GM18951 (cell line): ENCODE measurements around the gene DNAJC2.
A peak's percentile ranks its signal among the peaks of the same experiment; 100 is the strongest.
"Not testable (repeated sequence)": the region's sequence is repeated elsewhere in the genome, so short reads cannot be mapped to it uniquely, and the experiment has no call there.

Source experiments
- POLR2A ChIP-seq: IDR thresholded peaks from 4 replicates; pipeline ENCODE4 v1.6.1; 2011; ENCODE audit warnings: mild to moderate bottlenecking; ENCODE audit not compliant: insufficient read length, insufficient read depth; ENCODE audit errors: extremely low read depth
- in situ Hi-C: fragments of 300-500 bp; cut with MboI; formaldehyde crosslinking; loops from one replicate; pipeline ENCODE4 v1.12.0; 2022; ENCODE audit warnings: low sequenced_read_pairs, mixed read lengths, inconsistent platforms; ENCODE audit not compliant: unreplicated experiment

The DNAJC2 gene

DNA sequence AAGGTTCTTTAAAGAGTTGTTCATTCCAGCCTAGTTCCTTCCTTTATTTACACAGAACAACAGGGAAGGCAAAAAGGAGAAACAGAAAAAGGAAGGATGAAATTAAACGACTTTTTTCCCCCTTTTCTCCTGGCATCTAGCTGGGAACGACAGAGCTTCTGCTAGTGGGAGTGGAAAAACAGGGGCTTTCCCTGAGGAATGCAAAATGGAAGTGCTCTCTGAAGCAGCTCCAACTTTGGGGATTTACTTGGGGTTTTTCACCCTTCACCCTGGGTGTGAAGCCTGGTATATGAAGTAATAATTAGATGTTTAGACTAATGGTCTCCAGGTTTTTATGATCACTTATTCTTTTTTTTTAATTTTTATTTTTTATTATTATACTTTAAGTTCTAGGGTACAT is 43.1 kb downstream of the DNAJC2 start:
- TF ChIP-seq POLR2A, result no peak
- in situ Hi-C loops, result no loop called here

DNA sequence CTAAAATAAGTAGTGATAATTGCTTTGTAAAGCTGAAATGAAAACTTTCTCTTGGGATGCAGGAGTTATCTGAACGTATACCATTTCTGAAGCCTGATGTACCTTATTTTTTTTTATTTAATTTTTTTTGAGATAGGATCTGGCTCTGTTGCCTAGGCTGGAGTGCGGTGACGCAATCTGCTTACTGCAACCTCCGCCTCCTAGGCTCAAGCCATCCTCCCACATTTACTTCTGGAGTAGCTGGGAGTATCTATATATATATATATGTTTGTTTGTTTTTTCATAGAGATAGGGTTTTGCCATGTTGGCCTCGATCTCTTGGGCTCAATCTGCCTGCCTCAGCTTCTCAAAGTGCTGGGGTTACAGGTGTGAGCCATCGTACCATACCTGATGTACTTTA is 44.9 kb downstream of the DNAJC2 start:
- TF ChIP-seq POLR2A, result no peak
- in situ Hi-C loops, result no loop called here

DNA sequence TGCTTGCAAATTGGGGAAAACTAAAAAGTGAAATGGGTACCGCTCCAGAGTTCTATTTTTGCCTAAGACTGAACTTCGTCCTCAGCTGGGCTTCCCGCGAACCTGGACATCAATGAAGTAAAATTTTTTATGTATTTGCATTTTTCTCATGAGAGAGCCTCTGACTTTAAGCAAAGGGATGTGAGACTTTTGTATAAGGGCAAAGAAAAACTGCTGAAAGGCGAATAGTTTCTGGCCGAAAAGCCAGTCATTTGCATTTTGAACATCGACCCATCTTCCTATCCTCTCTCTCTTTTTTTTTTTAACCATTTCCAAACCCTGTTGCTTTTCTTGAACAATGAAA is 46.8 kb downstream of the DNAJC2 start:
- in situ Hi-C loops, result no loop called here

DNA sequence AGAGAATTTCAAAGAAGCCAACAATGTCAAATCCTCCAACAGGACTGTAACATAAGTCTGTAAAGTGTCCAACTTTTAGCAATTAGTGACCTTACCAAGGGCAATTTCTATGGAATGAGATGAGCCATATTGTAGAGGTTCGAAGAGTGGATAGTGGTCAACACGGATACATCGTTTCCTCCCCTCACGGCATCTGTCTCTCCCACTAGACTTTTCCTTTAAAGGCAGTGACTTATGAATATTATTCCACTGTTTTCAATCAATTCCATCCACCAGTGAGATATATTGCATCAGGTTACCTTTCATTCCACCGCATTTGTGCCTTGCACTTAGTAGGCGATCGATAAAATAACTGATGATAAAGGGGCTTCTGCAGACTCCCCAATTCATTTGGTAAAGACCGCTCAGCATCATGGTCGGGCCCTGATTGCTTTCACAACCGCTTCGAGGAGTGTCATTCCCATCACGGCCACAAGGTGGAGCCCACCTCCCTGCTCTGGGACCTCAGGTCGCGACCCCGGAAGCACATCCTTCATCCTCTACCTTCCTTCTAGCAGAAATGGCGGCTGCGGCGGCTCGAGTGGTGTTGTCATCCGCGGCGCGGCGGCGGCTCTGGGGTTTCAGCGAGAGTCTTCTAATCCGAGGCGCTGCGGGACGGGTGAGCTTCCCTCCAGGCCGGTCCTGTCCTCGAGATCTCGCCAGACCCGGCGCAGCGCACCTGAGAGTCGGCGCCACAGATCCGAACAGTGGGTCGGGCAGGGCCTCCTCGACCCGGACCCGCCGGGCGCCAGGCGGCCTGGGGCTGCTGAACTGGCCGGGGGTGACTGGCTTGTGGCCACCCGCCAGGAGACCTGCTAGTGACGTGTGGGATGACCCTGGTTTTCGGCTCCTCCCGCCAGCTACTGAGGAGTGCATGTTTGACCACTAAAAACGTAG is 47.4 kb downstream of the DNAJC2 start, which contains the start of gene PMPCB:
Gene PMPCB, plus strand, starts transcription at position 535 of the 936 bp plus-strand sequence. Its CDS starts 25 bp downstream, at position 560.
- TF ChIP-seq POLR2A, result peak; percentile 83
- in situ Hi-C loops, result no loop called here

More for the DNA sequence above, 46.8 kb downstream of the DNAJC2 start:
- no peak for TF ChIP-seq POLR2A

DNA sequence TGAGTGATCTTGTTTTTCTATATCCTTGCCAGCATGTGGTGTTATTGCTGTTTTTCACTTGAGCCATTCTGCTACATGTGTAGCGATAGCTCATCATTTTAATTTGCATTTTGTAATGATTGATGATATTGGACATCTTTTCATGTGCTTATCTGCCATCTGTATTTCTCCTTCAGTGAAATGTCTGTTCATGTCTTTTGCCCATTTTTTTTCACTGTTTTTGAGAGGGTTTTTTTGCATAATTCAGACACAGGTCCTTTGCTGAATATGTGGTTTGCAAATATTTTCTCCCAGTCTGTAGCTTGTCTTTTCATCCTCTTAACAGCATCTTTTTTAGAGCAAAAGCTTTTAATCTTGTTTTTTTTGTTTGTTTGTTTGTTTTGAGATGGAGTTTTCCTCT is 51.0 kb downstream of the DNAJC2 start:
- TF ChIP-seq POLR2A, result no peak
- in situ Hi-C loops, result no loop called here

- no peak for TF ChIP-seq POLR2A
- in situ Hi-C loops, result no loop called here
Observed at GRCh38 chr7:103292122-103292521, 52.4 kb downstream of the DNAJC2 start.

DNA sequence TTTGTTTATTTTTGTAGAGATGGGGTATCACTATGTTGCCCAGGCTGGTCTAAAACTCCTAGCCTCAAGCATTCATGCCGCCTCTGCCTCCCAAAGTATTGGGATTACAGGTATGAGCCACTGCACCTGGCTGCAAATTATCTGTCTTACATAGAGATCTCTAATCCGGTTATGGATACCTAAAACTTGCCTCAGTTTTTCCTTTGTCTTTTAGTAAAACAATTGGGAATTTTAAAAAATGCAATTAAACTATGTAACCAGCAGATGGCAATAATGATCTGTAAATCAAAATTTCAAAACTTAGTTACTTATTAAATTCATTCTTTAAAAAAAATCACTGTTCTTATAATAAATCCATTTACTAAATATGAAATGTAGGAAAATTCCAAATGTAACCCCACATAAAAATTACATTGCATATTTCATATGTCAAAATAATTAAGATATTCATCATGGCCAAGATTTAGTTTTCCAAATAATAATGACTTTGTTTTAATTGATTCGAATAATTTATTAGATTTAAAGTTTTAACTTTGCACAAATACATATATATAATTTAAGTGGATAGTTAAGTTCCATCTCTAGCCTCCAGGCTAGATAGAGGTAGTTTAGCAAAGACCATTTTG is 61.7 kb downstream of the DNAJC2 start:
- in situ Hi-C loops, result not testable (repeated sequence)

DNA sequence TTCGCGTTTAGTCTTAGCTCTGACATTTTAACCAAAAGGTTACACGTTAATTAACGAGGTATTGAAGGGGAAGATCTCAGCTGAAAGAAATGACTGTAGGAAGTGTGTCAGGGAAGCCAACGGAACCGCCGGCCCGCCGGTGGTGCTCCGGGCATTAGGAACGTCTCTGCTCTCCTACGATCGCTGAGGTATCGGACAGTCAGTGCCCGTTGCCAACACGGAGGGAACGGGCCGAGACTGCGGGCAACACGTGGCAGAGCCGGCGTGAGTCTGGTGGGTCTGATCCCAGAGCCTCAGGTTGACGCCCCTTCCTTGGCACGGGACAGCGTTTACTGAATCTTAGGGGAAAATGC is 63.8 kb downstream of the DNAJC2 start:
- in situ Hi-C loops, result not testable (repeated sequence)

GRCh38 chr7:103279963-103280802 is 64.4 kb downstream of the DNAJC2 start:
- peak; percentile 56 for TF ChIP-seq POLR2A

DNA sequence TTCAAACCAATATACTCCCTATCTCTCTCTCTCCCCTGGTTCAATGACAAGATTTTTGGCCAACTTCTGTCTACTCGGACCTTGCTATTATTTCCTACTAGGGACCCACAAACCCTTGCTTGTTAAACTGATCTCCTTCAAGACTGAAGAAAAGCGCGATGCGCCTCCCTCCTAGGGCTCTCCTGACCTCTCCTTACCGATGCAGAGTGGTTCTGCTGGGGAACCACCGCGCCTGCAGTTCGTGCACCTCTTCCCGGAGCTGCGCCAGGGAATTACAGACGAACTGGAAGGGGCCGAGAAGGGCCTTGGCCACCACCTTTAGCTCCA is 65.0 kb downstream of the DNAJC2 start:
- in situ Hi-C loops, result not testable (repeated sequence)

More at GRCh38 chr7:103279963-103280802, 64.4 kb downstream of the DNAJC2 start:
- in situ Hi-C loops, result not testable (repeated sequence)

GRCh38 chr7:103278195-103278594 is 66.4 kb downstream of the DNAJC2 start:
- in situ Hi-C loops, result not testable (repeated sequence)

DNA sequence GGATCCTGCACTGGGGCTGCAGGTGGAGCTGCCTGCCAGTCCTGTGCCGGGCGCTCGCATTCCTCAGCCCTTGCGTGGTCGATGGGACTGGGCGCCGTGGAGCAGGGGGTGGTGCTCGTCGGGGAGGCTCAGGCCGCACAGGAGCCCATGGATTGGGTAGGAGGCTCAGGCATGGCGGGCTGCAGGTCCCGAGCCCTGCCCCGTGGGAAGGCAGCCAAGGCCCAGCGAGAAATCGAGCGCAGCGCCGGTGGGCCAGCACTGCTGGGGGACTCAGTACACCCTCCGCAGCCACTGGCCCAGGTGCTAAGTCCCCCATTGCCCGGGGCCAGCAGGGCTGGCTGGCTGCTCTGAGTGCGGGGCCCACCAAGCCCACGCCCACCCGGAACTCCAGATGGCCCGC is 69.7 kb downstream of the DNAJC2 start:
- in situ Hi-C loops, result not testable (repeated sequence)

DNA sequence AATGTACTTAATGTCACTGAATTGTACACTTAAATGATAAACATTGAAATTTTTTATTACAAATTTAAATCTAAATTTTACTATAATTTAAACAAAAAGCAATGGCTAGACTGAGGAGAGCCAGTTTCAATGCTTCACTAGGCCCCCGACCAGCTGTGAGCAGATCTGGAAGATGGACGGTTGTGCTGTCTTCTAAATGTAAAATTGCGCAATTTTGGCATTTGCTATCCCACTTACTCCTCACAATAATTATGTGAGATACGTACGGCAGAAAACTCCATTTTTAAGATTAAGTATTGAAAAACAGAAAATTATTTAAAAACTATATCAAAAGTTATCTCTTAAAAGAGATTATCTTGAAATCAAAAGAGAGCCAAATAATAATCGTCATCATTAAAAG is 71.2 kb downstream of the DNAJC2 start:
- in situ Hi-C loops, result not testable (repeated sequence)

GRCh38 chr7:103266229-103266628 is 78.3 kb downstream of the DNAJC2 start:
- in situ Hi-C loops, result not testable (repeated sequence)

GRCh38 chr7:103264054-103264453 is 80.5 kb downstream of the DNAJC2 start:
- in situ Hi-C loops, result not testable (repeated sequence)
